Mammary epithelial cell (primary cell): ENCODE results near the gene PLXNA2.

Experiments
- EZH2 ChIP-seq: IDR thresholded peaks from 2 replicates; pipeline ENCODE4 v1.6.1; 2012; ENCODE audit warnings: low read length, inconsistent platforms, borderline replicate concordance
- TF ChIP-seq, protein P1 (sequence below), 2 donors: IDR thresholded peaks in 1 of 2; conservative IDR thresholded peaks in 1 of 2; 2 replicates each; pipeline ENCODE4 v1.5.1; 2011 to 2012; ENCODE audit warnings: inconsistent platforms in 2 of 2, low read length in 2 of 2, mild to moderate bottlenecking in 2 of 2, control low read depth in 1 of 2, low read depth in 1 of 2; ENCODE audit not compliant: insufficient read depth in 1 of 2; ENCODE audit errors: extremely low read depth in 1 of 2

GRCh38 chr1:208188607-208189006 is 55.6 kb downstream of the PLXNA2 start:
- TF ChIP-seq, protein P1, sequence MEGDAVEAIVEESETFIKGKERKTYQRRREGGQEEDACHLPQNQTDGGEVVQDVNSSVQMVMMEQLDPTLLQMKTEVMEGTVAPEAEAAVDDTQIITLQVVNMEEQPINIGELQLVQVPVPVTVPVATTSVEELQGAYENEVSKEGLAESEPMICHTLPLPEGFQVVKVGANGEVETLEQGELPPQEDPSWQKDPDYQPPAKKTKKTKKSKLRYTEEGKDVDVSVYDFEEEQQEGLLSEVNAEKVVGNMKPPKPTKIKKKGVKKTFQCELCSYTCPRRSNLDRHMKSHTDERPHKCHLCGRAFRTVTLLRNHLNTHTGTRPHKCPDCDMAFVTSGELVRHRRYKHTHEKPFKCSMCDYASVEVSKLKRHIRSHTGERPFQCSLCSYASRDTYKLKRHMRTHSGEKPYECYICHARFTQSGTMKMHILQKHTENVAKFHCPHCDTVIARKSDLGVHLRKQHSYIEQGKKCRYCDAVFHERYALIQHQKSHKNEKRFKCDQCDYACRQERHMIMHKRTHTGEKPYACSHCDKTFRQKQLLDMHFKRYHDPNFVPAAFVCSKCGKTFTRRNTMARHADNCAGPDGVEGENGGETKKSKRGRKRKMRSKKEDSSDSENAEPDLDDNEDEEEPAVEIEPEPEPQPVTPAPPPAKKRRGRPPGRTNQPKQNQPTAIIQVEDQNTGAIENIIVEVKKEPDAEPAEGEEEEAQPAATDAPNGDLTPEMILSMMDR (conservative IDR thresholded peaks at IDR 0.05 in 1 of 2, IDR thresholded peaks at IDR 0.05 in 1 of 2; ENCODE audit: extremely low read depth in 1 of 2, insufficient read depth in 1 of 2, low read depth in 1 of 2, low read length in 2 of 2): no peak
- TF ChIP-seq EZH2: no peak
